HK-2 (cell line): Measurements from ENCODE around the gene RPS16.

ENCODE experiments used
- DNase-seq: peaks from one replicate; pipeline ENCODE4 v3.0.0-alpha.2; 2018; ENCODE audit not compliant: unreplicated experiment

RPS16 gene

GRCh38 chr19:39388657-39389056 is 47.1 kb downstream of the RPS16 start:
- DNase-seq, result no peak

GRCh38 chr19:39386557-39386956 is 49.2 kb downstream of the RPS16 start:
- no peak for DNase-seq

- DNase-seq, result no peak
Measured at GRCh38 chr19:39385629-39386411, 49.9 kb downstream of the RPS16 start.

GRCh38 chr19:39384839-39385568 is 50.7 kb downstream of the RPS16 start:
- no peak for DNase-seq
